Psoas muscle (tissue), 8 donors: Measurements from ENCODE around the gene FKBP15. TPM values are rescaled to one million over a fixed set of nuclear protein-coding genes. Genes with fewer than 3 reads are reported as not detected.

Experiments used
- ATAC-seq, 4 donors: fragments of 200-7000 bp; cut with Tn5 transposase; one replicate each; pipeline ENCODE4 v1.9.1; 2020; ENCODE audit warnings: moderate library complexity in 3 of 4, mild to moderate bottlenecking in 2 of 4
- DNase-seq, 2 donors: peaks; one replicate each; pipeline ENCODE4 v3.0.0-alpha.2; 2020
- H3K27ac ChIP-seq: fragments of 200-600 bp; one replicate; pipeline ENCODE4 v1.8.0; 2022
- H3K27me3 ChIP-seq, 3 donors: fragments of 200-600 bp in 1 of 3; one replicate each; pipeline versions ENCODE4 v1.6.1 to v1.8.0; 2013 to 2022; ENCODE audit warnings: low read length in 2 of 3, mild to moderate bottlenecking in 2 of 3, moderate library complexity in 1 of 3; ENCODE audit not compliant: insufficient read depth in 3 of 3
- H3K36me3 ChIP-seq, 2 donors: fragments of 200-600 bp in 1 of 2; one replicate each; pipeline versions ENCODE4 v1.6.1 to v1.8.0; 2013 to 2022; ENCODE audit warnings: low read depth in 1 of 2, mild to moderate bottlenecking in 1 of 2, moderate library complexity in 1 of 2; ENCODE audit not compliant: insufficient read depth in 1 of 2
- H3K4me1 ChIP-seq: fragments of 200-600 bp; one replicate; pipeline ENCODE4 v1.8.0; 2022
- H3K4me3 ChIP-seq: fragments of 200-600 bp; one replicate; pipeline ENCODE4 v1.8.0; 2022; ENCODE audit warnings: mild to moderate bottlenecking
- H3K9me3 ChIP-seq: fragments of 200-600 bp; one replicate; pipeline ENCODE4 v1.8.0; 2022
- CTCF ChIP-seq: fragments of 200-600 bp; IDR thresholded peaks from one replicate; pipeline ENCODE4 v1.8.0; 2022; ENCODE audit warnings: antibody characterized with exemption
- WGBS, 3 donors: extraction: QIAGEN DNeasy Blood & Tissue Kit; methylation state at CpG; one replicate each; pipeline versions ENCODE4 v1.1.6 to v1.1.7; 2013; 5-methylcytosine and 5-hydroxymethylcytosine counted together
- intact Hi-C, 2 donors: fragments of 100-400 bp; cut with DNase I; formaldehyde crosslinking; loops; one replicate each; pipeline versions ENCODE4 v1.11.0 to v1.14.2; 2022
- polyA plus RNA-seq, 3 donors: library from polyadenylated mRNA; stranded (reverse); fragments of 200-250 nt; gene quantifications; one replicate each; pipeline ENCODE4 v1.2.3, GENCODE V29; 2013
- total RNA-seq, 4 donors: library from RNA; stranded (reverse); fragmentation: NEBNext Ultra II Directional in 2 of 4; extraction: Animal tissue kit (Norgen Biotek cat#: 25700) in 2 of 4; gene quantifications; one replicate each; pipeline versions ENCODE4 v1.2.1 to v1.2.4, GENCODE V29; 2021 to 2023
- donor health status: healthy with polysubstance abuse.
- donor health status: DM: no; HTN: no; CAD: no; lungs with moderate emphysema.
- donor health status: Bipolar disorder and iron deficiency.
- donor health status: healthy.
- donor health status: DM: yes; HTN: yes; CAD: no.
- donor health status: DM: no; HTN: no; CAD: no.
- donor health status: DM: no; HTN: no; CAD: no.
- donor health status: DM: yes; HTN: yes; CAD: no.

Gene FKBP15
- total and polyA plus RNA-seq, 7 donors, result 10.5 to 18.4 (median 15.8) TPM

- intact Hi-C loops, result loop anchor here in 1 of 2 donors (10.0 kb wide), 1 partner anchor 250 kb away; the partner anchor contains the start of gene ALAD
- Histone ChIP-seq H3K27me3 (no peaks in the 10 kb centered on the region), H3K9me3 (no peaks in the 10 kb centered on the region), H3K4me3 (no peak overlapping the region), H3K4me1 (peaks cover 18% of the 10 kb centered on the region), H3K27ac (peak overlapping the region; percentile 79), H3K36me3 (peaks cover 0 to 24% of the 10 kb centered on the region in 2 donors)
- 37 to 68% (median 53%) methylated on average over 6 of the region's 6 CpGs for WGBS, 3 donors
- ATAC-seq (peak; percentile 68 to 85 (median 80)), DNase-seq (peak; percentile 63 to 70)
- no peak for TF ChIP-seq CTCF
These were observed 66.6 kb downstream of the FKBP15 start for GRCh38 chr9:113154471-113154870.

GRCh38 chr9:113153599-113153998 lies 67.5 kb downstream of the FKBP15 start:
- DNase-seq (no peak), ATAC-seq (no peak)
- WGBS, 3 donors, result 85 to 87% (median 86%) methylated on average over 6 of the region's 6 CpGs
- Histone ChIP-seq H3K4me1 (peaks cover 18% of the 10 kb centered on the region), H3K9me3 (no peaks in the 10 kb centered on the region), H3K4me3 (no peak overlapping the region), H3K27ac (peak overlapping the region; percentile 79), H3K36me3 (peaks cover 0 to 15% of the 10 kb centered on the region in 2 donors), H3K27me3 (no peaks in the 10 kb centered on the region)
- TF ChIP-seq CTCF, result no peak
- intact Hi-C loops, result loop anchor here in 1 of 2 donors (10.0 kb wide), 1 partner anchor 251 kb away; the partner anchor contains the start of gene ALAD

GRCh38 chr9:113152699-113153098 lies 68.4 kb downstream of the FKBP15 start:
- H3K4me1 ChIP-seq, result peaks cover 18% of the 10 kb centered on the region
- DNase-seq (no peak), ATAC-seq (no peak)
- H3K9me3 ChIP-seq, result no peaks in the 10 kb centered on the region
- H3K36me3 ChIP-seq, result peaks cover 0 to 6% of the 10 kb centered on the region in 2 donors
- TF ChIP-seq CTCF, result no peak
- peak overlapping the region; percentile 84 for H3K4me3 ChIP-seq
- H3K27me3 ChIP-seq, result no peaks in the 10 kb centered on the region
- intact Hi-C loops, result loop anchor here in 1 of 2 donors (10.0 kb wide), 1 partner anchor 252 kb away; the partner anchor contains the start of gene ALAD
- WGBS, 3 donors, result 90 to 95% (median 90%) methylated on average over 3 of the region's 3 CpGs
- H3K27ac ChIP-seq, result peak overlapping the region; percentile 86

GRCh38 chr9:113151696-113152630 lies 69.1 kb downstream of the FKBP15 start:
- ATAC-seq (no peak), DNase-seq (no peak)
- peaks cover 18% of the 10 kb centered on the region for H3K4me1 ChIP-seq
- peak overlapping the region; percentile 84 for H3K4me3 ChIP-seq
- TF ChIP-seq CTCF, result no peak
- H3K27ac ChIP-seq, result peak overlapping the region; percentile 86
- no peaks in the 10 kb centered on the region for H3K36me3 ChIP-seq
- intact Hi-C loops, result loop anchor here in 1 of 2 donors (10.0 kb wide), 1 partner anchor 253 kb away; the partner anchor contains the start of gene ALAD
- WGBS, 3 donors, result 47 to 64% (median 62%) methylated on average over 11 of the region's 11 CpGs
- H3K9me3 ChIP-seq, result no peaks in the 10 kb centered on the region
- no peaks in the 10 kb centered on the region for H3K27me3 ChIP-seq
